Glomerular visceral epithelial cell (primary cell): Measurements from ENCODE around the gene ARHGEF1.
"Not testable (repeated sequence)": the region's sequence is repeated elsewhere in the genome, so short reads cannot be mapped to it uniquely, and the experiment has no call there.

Experiments
- DNase-seq: peaks from one replicate; pipeline ENCODE4 v3.0.0-alpha.2; 2016; ENCODE audit errors: extremely low spot score

Gene ARHGEF1

GRCh38 chr19:41905273-41906002, 22.5 kb downstream of the ARHGEF1 start:
- DNase-seq = no peak

DNA sequence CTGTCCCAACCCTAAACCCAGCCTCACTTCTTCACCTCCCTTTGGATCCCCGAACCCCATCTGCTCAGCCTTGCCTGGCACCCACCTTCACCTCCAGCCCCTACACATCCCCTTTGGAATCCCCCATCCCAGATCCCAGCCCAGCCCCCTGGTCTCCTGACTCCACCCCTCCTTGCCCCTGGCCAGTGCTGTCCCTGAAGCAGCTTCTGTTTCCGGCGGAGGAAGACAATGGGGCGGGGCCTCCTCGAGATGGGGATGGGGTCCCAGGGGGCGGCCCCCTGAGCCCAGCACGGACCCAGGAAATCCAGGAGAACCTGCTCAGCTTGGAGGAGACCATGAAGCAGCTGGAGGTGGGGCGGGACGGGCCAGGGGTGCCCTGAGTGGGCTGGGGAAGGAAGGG, 23.3 kb downstream of the ARHGEF1 start:
- no peak for DNase-seq

DNA sequence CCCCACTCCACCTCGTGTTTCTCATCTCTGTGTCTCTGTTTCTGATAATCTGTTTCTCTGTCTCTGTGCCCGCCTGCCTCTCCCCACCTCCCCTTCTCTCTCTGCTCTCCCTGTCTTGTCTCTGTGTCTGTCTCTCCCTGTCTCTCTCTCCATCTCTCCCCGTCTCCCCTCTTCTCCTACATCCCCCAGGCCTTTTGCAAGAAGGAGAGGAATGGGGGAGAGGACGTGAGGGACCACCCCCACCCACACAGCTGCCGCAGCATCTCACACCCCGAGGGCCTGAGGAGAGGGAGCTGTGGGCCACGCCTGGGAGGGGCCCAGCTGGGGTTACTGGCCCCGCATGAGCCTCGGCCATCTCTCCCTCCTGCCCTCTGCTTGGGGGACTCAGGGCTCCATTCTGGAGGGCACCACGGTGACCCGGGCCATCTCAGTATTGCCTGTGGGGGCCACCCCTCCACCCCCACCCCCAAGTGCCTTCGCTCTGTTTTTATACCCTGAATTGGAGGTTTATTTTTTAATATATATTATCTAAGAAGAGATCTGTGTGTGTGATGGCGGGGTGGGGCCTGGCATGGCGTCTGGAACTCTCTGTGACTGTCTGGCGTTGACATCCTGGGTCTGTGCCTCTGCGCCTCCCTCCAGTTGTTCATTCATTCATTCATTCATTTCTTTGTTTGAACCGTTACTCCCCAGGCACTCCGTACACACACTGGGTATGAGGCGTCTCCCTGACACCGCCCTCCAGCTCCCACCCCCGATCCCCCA, 24.1 kb downstream of the ARHGEF1 start:
- DNase-seq = no peak

- no peak for DNase-seq
These were observed 25.1 kb downstream of the ARHGEF1 start for GRCh38 chr19:41907994-41908615.

DNA sequence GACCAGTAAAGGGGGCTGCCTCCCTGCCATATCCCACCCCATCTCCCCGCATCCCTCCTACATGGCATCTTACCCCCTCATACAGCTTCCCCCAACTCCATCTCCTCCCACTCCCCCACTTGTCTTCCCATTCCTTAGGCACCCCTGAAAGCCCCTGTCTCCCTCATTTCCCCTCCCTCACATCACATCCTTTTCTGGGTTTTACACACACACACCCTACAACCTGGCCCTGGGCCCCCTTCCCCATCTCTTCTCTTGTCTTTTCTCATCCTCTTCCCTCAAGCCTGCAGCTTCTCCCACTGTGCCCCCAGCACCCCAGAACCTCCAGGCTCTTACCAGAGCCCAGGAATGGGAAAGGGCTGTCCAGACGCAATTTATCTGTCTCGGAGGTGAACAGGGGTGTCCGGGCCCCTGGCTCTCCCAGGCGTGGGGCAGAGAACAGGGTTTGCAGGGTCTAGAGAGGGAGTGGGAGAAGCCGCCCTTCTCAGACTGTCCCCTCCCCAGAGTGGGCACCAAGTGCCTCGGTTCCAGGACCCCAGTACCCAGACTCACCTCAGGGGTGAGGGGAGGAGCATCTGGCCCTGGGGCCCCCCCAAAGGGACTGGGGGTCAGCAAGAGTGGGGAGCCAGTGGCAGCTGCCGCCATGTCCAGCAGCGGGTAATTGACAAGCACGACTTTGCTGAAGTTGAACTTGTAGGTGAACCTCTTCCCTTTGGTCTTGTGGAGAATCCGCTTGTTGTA, 25.9 kb downstream of the ARHGEF1 start:
- DNase-seq = no peak

- DNase-seq = no peak
These were observed 26.7 kb downstream of the ARHGEF1 start for GRCh38 chr19:41909706-41910105.

GRCh38 chr19:41910240-41910991, 27.4 kb downstream of the ARHGEF1 start:
- DNase-seq = no peak

- DNase-seq = no peak
These were observed 28.3 kb downstream of the ARHGEF1 start for GRCh38 chr19:41910992-41911888.

DNA sequence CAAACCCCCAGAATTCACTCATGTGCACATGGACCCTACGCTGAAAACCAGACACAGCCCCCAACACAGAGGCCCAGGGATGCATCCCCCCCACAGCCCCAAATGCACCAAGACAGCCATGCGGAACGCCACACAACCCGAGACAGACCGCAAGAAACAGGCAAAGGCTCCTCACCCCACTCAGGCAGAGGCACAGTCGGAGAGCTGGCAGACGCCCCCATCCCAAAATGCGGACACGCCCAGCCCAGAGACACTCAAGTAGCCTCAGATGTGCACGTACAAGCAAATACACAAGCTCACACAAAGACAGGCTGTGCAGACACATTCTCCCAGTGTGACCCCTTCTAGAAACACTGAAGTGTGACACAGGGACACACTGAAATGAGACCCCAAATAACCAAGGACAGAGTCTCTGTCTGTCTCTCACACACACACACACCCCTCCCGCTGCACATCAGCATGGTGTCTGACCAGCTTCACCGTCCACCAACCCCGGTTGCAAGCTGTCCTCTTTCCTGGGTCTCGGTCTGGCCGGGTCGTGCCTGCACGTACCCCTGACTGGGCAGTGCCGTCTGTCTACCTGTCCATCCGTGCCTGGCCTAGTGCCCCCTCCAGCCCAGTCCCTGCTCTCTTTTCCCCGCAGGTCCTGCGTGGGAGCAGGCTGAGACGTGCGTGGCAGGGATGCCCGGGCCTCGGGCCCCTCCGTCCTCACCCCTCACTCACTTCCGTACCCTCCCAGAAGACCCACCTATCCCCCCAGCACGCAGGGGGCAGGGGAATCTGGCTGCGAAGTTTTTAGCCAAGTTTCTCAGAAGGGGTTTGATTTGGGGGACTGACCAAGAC, 29.1 kb downstream of the ARHGEF1 start:
- DNase-seq = no peak

GRCh38 chr19:41912899-41913537, 30.0 kb downstream of the ARHGEF1 start:
- DNase-seq = no peak

- no peak for DNase-seq
These were observed 30.8 kb downstream of the ARHGEF1 start for GRCh38 chr19:41913538-41914423.

DNA sequence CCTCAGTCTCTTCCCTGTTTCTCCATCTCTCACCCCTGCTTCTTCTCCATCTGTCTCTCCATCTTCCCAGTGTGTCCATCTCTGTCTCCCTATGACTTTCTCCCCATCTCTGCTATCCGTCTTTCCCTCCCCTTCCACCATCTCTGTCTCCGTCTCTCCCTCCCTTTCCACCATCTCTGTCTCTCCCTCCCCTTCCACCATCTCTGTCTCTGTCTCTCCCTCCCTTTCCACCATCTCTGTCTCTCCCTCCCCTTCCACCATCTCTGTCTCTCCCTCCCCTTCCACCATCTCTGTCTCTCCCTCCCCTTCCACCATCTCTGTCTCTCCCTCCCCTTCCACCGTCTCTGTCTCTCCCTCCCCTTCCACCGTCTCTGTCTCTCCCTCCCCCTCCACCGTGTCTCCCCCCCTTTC, 31.4 kb downstream of the ARHGEF1 start:
- DNase-seq = not testable (repeated sequence)

GRCh38 chr19:41915021-41915775, 32.2 kb downstream of the ARHGEF1 start:
- no peak for DNase-seq

- DNase-seq = no peak
These were observed 32.9 kb downstream of the ARHGEF1 start for GRCh38 chr19:41915776-41916414.

- DNase-seq = no peak
These were observed 34.7 kb downstream of the ARHGEF1 start for GRCh38 chr19:41917676-41918075.

DNA sequence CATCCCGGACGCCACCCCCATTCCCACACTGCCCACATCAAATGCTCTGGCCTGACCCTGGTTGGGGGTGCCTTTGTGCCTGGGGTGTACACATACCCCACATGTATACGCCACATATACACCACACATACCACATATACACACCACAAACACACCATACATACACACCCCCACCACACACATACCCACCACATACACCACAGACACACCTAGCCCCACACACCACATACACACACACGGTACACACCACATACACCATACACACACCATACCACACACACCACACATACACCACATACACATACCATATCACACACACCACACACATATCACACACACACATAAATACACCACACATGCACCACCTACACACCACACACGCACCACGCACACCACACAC, 35.1 kb downstream of the ARHGEF1 start:
- DNase-seq = no peak
